Endothelial cell (in vitro differentiated cells): ENCODE data around the gene MRTFB. TPM values are rescaled to one million over a fixed set of nuclear protein-coding genes. Genes with fewer than 3 reads are reported as not detected.

Experiments used
- DNase-seq: peaks from one replicate; pipeline ENCODE4 v3.0.0; 2021; ENCODE audit warnings: low spot score
- H3K27ac Mint-ChIP-seq: one replicate; pipeline ENCODE4 v1.8.0; 2021; ENCODE audit warnings: mixed read lengths, inconsistent platforms; ENCODE audit not compliant: unreplicated experiment
- H3K27me3 Mint-ChIP-seq: one replicate; pipeline ENCODE4 v1.8.0; 2021; ENCODE audit warnings: mild to moderate bottlenecking, moderate library complexity, mixed read lengths, inconsistent platforms; ENCODE audit not compliant: unreplicated experiment
- H3K36me3 Mint-ChIP-seq: one replicate; pipeline ENCODE4 v1.8.0; 2021; ENCODE audit warnings: mild to moderate bottlenecking, low read depth, mixed read lengths, inconsistent platforms; ENCODE audit not compliant: unreplicated experiment
- H3K4me1 Mint-ChIP-seq: one replicate; pipeline ENCODE4 v1.8.0; 2021; ENCODE audit warnings: mild to moderate bottlenecking, mixed read lengths, inconsistent platforms; ENCODE audit not compliant: unreplicated experiment
- H3K4me3 Mint-ChIP-seq: one replicate; pipeline ENCODE4 v1.8.0; 2021; ENCODE audit warnings: mild to moderate bottlenecking, mixed read lengths, inconsistent platforms; ENCODE audit not compliant: unreplicated experiment
- H3K9me3 Mint-ChIP-seq: one replicate; pipeline ENCODE4 v1.8.0; 2021; ENCODE audit warnings: mixed read lengths, inconsistent platforms; ENCODE audit not compliant: unreplicated experiment
- total RNA-seq: library from RNA; stranded (reverse); fragmentation: NEBNext Ultra II Directional; extraction: Animal tissue kit (Norgen Biotek cat#: 25700); gene quantifications from one replicate; pipeline ENCODE4 v1.2.1, GENCODE V29; 2021; ENCODE audit not compliant: unreplicated experiment
- TF ChIP-seq, protein P1 (sequence below): fragments of 200-600 bp; sonication (generic); IDR thresholded peaks from one replicate; pipeline ENCODE4 v1.5.0; 2021; ENCODE audit warnings: antibody characterized with exemption; ENCODE audit not compliant: unreplicated experiment

Gene MRTFB
- total RNA-seq, 1 donor from 2014 or later, result 51.3 TPM

- Mint-ChIP-seq H3K27ac (no peak overlapping the region), H3K27me3 (no peaks in the 10 kb centered on the region), H3K4me3 (no peak overlapping the region), H3K36me3 (no peaks in the 10 kb centered on the region), H3K4me1 (peaks cover 31% of the 10 kb centered on the region), H3K9me3 (no peaks in the 10 kb centered on the region)
- no peak for DNase-seq
- TF ChIP-seq, protein P1, sequence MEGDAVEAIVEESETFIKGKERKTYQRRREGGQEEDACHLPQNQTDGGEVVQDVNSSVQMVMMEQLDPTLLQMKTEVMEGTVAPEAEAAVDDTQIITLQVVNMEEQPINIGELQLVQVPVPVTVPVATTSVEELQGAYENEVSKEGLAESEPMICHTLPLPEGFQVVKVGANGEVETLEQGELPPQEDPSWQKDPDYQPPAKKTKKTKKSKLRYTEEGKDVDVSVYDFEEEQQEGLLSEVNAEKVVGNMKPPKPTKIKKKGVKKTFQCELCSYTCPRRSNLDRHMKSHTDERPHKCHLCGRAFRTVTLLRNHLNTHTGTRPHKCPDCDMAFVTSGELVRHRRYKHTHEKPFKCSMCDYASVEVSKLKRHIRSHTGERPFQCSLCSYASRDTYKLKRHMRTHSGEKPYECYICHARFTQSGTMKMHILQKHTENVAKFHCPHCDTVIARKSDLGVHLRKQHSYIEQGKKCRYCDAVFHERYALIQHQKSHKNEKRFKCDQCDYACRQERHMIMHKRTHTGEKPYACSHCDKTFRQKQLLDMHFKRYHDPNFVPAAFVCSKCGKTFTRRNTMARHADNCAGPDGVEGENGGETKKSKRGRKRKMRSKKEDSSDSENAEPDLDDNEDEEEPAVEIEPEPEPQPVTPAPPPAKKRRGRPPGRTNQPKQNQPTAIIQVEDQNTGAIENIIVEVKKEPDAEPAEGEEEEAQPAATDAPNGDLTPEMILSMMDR, result no peak
These were observed 32.9 kb downstream of the MRTFB start for GRCh38 chr16:14104066-14104465.

- TF ChIP-seq, protein P1, result no peak
- H3K4me3 Mint-ChIP-seq, result no peak overlapping the region
- no peaks in the 10 kb centered on the region for H3K9me3 Mint-ChIP-seq
- peaks cover 2% of the 10 kb centered on the region for H3K36me3 Mint-ChIP-seq
- H3K27ac Mint-ChIP-seq, result no peak overlapping the region
- peaks cover 2% of the 10 kb centered on the region for H3K27me3 Mint-ChIP-seq
- no peak for DNase-seq
- H3K4me1 Mint-ChIP-seq, result peaks cover 47% of the 10 kb centered on the region
These were observed 34.7 kb downstream of the MRTFB start for GRCh38 chr16:14105760-14106375.

DNA sequence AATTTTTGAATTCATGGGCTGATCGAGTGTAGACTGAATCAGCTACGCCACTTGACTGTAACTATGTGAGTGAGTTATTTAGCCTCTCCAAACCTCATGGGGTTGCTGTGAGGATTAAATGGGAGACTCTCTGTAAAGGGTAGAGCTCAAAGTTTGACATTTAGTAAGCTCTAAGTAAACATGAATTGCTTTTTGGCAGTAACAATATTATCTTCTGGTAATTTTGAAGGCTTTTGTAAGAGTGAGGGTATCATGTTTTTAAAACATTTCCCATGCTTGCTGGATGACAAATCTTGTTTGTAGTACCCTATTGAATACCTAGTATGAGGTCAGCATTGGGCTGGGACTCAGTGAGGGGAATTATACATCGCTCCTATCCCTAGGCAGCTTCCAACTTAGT lies 35.3 kb downstream of the MRTFB start:
- no peaks in the 10 kb centered on the region for H3K9me3 Mint-ChIP-seq
- H3K4me3 Mint-ChIP-seq, result no peak overlapping the region
- peaks cover 4% of the 10 kb centered on the region for H3K36me3 Mint-ChIP-seq
- TF ChIP-seq, protein P1, result no peak
- DNase-seq, result no peak
- H3K27ac Mint-ChIP-seq, result no peak overlapping the region
- peaks cover 50% of the 10 kb centered on the region for H3K4me1 Mint-ChIP-seq
- peaks cover 2% of the 10 kb centered on the region for H3K27me3 Mint-ChIP-seq

DNA sequence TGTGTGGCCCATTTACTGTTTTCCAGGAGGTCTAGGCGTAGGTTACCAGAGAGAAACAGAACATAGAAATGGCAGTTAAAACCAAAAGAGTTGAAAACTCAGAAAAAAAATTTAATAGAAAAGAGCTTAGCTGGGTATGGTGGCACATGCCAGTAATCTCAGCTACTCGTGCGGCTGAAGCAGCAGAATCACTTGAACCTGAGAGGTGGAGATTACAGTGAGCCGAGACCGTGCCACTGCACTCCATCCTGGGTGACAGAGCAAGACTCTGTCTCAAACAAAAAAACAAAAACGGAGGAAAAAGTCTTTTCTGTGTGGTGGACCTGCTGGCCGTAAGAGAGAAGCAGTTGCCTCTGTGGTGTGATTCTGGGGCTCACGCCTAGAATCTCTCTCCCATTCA lies 35.8 kb downstream of the MRTFB start:
- H3K4me3 Mint-ChIP-seq, result no peak overlapping the region
- peaks cover 2% of the 10 kb centered on the region for H3K27me3 Mint-ChIP-seq
- H3K36me3 Mint-ChIP-seq, result peaks cover 4% of the 10 kb centered on the region
- H3K9me3 Mint-ChIP-seq, result no peaks in the 10 kb centered on the region
- DNase-seq, result no peak
- TF ChIP-seq, protein P1, result no peak
- peaks cover 53% of the 10 kb centered on the region for H3K4me1 Mint-ChIP-seq
- H3K27ac Mint-ChIP-seq, result no peak overlapping the region

DNA sequence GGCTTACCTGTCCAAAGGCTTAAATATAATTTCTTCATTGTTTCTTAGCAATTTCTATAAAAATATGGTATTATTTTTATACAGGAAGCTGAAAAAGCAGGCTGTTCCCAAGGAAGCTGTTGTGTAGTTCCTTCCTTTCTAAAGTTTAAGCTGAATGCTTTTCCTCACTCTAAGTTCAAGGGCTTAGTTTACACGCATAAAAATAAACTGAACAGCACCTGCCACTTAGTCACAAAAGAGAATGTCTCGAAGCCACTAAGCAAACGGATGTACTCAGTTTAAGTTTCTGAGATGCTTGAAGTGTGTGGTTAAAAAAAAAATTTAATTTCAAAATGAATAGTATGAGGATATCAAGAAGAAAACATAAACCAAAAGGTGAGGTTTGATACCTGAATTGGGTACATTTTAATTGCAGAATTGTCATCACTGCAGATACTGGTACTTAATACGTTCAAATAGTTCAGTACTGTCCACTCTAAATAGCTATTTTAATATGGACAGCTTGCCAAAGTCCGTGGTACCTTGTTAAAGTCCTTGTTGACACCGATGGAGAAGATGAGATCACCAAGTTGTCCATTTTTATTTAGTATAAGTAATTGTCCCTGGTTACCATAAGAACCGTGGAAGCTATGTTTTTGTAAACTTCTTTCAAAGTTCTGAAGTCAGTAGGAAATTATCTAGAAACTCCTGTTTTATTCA lies 38.1 kb downstream of the MRTFB start:
- TF ChIP-seq, protein P1, result no peak
- H3K4me3 Mint-ChIP-seq, result no peak overlapping the region
- peaks cover 3% of the 10 kb centered on the region for H3K27me3 Mint-ChIP-seq
- no peaks in the 10 kb centered on the region for H3K9me3 Mint-ChIP-seq
- no peak overlapping the region for H3K27ac Mint-ChIP-seq
- no peak for DNase-seq
- peaks cover 4% of the 10 kb centered on the region for H3K36me3 Mint-ChIP-seq
- peaks cover 49% of the 10 kb centered on the region for H3K4me1 Mint-ChIP-seq
